SK-N-MC (cell line): ENCODE data around the gene ARFRP1.

Experiments
- EZH2 ChIP-seq: fragments of 200-600 bp; sonication (generic); IDR thresholded peaks from one replicate; pipeline ENCODE4 v1.6.1; 2017; ENCODE audit warnings: antibody characterized with exemption
- POLR2AphosphoS5 ChIP-seq: IDR thresholded peaks from 2 replicates; pipeline ENCODE4 v1.6.1; 2012; ENCODE audit warnings: mild to moderate bottlenecking, low read depth, low read length, borderline replicate concordance

DNA sequence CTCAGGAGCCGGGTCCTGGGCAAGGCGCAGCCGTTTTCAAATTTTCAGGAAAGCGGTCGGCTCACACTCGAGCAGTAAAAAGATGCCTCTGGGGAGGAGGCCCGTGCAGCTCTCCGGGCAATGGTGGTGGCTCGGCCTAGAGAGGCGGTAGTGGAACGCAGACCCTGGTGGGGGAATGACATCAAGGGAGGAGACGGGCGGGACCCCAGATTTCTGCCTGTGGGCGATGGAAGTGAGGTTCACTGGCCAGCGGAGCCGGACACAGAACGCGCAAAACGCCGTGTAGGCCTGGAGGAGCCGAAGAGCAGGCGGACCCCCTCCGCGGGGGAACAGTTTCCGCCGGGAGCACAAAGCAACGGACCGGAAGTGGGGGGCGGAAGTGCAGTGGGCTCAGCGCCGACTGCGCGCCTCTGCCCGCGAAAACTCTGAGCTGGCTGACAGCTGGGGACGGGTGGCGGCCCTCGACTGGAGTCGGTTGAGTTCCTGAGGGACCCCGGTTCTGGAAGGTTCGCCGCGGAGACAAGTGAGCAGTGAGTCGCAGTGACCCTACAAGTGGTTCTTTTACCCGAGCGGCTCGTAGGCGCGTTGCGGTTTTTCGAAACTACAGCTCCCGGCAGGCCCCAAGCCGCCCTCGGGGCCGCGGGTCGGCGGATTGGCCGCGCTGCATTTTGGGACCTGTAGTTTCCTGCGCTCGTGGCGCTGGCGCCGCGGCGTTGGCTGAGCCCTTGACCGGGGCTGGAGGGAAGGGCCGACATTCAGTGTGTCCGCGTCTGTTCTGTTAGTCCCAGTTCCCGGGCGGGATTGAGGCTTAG is 49.6 kb downstream of the ARFRP1 start, which contains the start of gene RTEL1:
- TF ChIP-seq POLR2AphosphoS5 = peak; percentile 79
- no peak for TF ChIP-seq EZH2
